Astrocyte (in vitro differentiated cells and primary cell): ENCODE results near the gene YAF2. TPM values are rescaled to one million over a fixed set of nuclear protein-coding genes. Genes with fewer than 3 reads are reported as not detected.

Experiments used
- total RNA-seq: library from RNA; stranded (reverse); gene quantifications from 2 replicates; pipeline ENCODE4 v1.2.1, GENCODE V29; 2021

YAF2 gene
- total RNA-seq, 1 donor from 2014 or later: 28.6 TPM

Other genes starting within 250 kb of the YAF2 start
- gene GXYLT1, start 93.4 kb downstream of the YAF2 start, total RNA-seq: 21.4 and 23.1 TPM in 2 replicates
- 45.8 and 50.7 TPM in 2 replicates for gene ZCRB1, start 87.8 kb upstream of the YAF2 start, total RNA-seq
- 56.9 and 65.3 TPM in 2 replicates for gene PPHLN1, start 87.9 kb upstream of the YAF2 start, total RNA-seq